Stimulated activated CD4-positive, alpha-beta T cell treated with anti-CD3 and anti-CD28 coated beads, TNF-alpha, amount 100 ng/mL, for 1 hour (primary cell): Measurements from ENCODE around the gene FAM25G.
"Not testable (repeated sequence)": the region's sequence is repeated elsewhere in the genome, so short reads cannot be mapped to it uniquely, and the experiment has no call there.

Experiments used
- DNase-seq, 3 donors: peaks; one replicate each; pipeline ENCODE4 v3.0.0-alpha.2; 2020; ENCODE audit warnings: low read depth in 3 of 3, low spot score in 1 of 3

FAM25G gene

DNA sequence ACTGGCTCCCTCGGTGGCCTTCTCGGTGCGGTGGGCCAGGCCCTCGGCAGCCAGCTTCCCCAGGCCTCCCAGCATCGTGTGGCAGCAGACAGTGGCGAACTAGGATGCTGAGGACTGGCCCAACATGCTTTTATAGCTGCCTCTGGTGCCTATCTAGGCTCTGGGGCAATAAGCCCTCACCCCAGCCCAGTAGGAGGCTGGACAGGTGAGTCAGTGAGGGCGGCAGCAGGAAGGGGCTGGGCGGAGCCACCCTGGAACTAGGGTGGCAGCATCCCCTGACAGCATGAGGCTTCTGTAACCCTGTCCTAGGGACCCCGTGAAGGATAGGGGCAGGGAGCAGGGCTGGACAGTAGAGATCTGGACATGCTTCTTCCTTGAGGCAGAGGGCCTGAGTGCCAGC lies at the start of gene FAM25G:
Gene FAM25G, minus strand, starts transcription at position 101 of the 400 bp plus-strand sequence. Its CDS starts 26 bp downstream, at position 75.
- not testable (repeated sequence) for DNase-seq

GRCh38 chr10:47536430-47536829 lies 44.9 kb upstream of the FAM25G start:
- not testable (repeated sequence) for DNase-seq

DNA sequence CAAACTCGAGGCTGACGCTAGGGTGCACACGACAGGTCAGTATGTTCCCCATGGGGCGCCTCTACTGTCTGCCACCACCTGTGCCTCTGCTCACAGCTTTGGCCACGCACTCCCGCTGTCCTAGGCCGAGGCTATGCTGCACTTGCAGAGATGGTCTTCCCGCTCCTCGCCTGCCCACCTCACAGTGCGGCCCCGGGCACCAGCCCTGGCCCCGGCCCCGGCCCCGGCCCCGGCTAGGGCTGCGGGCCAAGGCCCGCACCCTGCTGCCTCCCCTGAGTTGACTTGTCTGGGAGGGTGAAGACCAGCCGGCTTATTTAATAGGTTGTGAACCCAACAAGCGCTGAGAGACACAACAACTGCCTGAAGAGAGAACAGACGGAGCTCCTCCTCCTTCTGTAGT lies 32.0 kb upstream of the FAM25G start, which contains the start of gene AGAP9:
Gene AGAP9, minus strand, starts transcription at position 164 of the 400 bp plus-strand sequence. Its CDS starts 112 bp downstream, at position 52.
- not testable (repeated sequence) for DNase-seq

DNA sequence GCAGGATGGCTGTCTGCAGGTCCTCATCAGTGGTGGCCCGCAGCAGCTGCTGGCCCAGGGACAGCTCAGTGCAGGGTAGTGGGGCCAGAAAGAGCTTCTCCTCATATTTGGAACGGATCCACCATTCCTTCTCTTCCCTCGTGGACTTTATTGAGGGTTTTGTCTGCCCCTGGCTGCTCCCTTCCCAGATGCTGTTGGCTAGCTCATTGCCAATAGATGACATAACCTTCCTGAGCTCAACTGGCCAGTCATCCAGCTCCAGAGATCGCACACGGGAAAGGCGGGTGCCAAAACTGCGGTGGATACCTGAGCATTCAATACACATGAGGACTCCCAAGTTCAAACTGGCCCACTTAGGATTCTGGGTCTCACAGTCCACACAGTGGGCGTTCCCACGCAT lies 10.8 kb upstream of the FAM25G start:
- DNase-seq = not testable (repeated sequence)

DNA sequence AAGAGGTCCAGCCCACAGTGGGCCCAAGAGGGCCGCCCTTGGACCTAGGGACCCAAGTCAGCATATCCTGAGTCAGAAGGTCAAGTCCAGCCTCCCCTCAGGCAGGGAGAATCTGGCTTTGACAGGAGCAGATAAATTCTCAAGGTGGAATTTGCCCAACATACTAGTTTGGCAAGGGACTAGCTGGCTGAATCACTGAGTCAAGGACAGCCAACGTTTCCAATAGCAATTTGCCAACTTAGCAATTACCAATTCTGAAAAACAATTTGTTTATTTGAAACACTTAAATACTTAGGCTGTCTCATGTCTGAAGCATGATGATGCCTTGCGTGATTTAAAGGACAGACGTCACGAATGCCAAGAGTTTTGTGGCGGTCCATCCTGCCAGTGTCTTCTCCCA lies 2.7 kb upstream of the FAM25G start:
- DNase-seq = not testable (repeated sequence)

DNA sequence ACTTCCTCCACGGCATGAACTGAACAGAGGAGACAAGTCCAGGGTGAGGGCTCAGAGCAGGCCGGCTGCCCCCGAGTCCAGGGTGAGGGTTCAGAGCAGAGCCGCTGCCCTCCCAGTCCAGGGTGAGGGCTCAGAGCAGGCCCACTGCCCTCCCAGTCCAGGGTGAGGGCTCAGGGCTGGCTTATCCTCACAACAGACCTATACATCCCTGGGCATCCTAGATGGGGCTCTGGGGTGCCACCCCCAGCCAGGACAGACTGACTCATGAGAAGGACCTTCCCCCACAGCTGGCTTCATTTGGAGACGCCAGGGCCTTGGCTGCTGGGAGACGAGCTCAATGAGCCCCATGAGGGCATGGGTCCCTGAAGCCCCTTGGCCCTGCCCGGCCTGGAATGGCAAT lies 1.9 kb downstream of the FAM25G start:
- not testable (repeated sequence) for DNase-seq

- DNase-seq = not testable (repeated sequence)
Observed at GRCh38 chr10:47485943-47486342, 5.6 kb downstream of the FAM25G start.

DNA sequence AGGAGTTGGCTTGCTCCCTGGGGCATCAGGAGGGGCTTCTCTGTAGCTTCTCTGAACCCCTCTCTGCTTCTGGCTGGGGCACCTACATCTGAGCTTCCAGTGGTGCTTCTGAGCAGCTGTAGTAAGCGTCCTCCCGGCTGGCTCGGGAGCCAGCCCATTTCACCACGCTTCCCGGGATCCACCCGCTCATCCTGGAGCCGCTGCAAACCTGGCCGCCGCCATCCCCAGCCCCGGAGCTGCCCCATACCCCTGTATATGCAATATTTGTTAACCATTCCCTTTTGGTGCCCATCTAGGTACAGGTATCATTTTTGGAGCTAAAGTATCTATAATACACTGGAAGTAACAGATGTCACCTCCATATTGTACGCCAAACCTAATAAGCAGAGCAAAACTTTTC lies 6.7 kb downstream of the FAM25G start:
- not testable (repeated sequence) for DNase-seq

DNA sequence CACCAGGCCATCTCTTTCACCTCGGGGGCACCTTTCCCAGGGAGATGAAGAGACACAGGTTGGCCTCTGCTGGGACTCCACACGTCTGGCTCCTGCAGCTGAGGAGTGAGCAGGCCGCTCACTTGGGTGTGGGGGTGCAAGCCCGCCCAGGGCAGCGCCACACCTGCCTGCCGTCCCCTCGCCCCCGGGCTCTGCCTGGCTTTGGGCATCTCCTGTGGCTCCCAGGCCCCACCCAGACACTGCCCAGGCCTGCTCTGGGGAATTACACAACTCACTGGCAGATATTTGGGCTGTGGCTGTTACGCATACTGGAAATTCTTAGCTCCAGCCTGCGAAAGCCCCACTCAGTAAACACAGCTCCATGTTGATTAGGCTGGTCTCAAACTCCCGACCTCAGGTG lies 7.6 kb downstream of the FAM25G start, which contains the start of gene ANXA8:
Gene ANXA8, minus strand, starts transcription at position 193 of the 400 bp plus-strand sequence. Its CDS starts 182 bp downstream, at position 11.
- DNase-seq = not testable (repeated sequence)

DNA sequence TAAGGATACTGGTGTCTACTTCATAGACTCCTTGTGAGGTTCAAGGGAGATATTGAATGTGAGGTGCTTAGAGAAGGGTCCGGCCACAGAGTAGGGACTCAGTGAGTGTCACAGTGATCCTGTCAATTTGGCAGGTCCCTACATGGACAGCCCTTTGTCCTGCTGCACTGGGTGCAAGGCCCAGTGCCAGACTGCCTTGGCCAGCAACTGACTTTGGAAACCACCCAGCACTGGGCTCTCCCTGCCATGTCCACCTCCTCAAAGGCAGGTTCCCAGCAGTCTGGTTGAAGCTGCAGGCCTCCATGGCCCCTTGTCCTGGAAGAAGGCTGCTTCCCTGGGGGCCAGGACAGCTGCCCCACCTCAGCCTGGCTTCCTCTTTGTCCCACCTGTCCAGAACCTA lies 9.1 kb downstream of the FAM25G start:
- not testable (repeated sequence) for DNase-seq

DNA sequence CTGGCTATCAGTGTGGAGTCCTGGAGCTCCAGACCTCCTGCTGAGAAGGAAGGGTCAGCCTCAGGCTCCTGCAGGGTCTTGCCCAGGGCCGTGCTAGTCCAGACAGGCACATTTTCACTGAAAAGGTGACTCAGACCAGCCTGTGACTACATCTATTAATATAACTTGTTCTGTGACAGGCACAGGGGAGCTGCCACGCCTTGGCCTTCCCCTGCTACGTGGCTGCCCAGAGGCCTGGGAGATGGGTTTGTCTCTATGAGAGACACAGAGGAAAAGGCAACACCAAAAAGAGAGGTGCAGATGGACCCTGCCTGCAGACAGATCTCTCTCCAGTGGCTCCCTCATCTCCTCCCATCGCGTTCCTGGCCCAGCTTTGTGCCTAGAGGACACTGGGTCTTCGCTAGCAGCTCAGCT lies 9.7 kb downstream of the FAM25G start:
- not testable (repeated sequence) for DNase-seq

- not testable (repeated sequence) for DNase-seq
Observed at GRCh38 chr10:47481182-47481766, 10.2 kb downstream of the FAM25G start.

DNA sequence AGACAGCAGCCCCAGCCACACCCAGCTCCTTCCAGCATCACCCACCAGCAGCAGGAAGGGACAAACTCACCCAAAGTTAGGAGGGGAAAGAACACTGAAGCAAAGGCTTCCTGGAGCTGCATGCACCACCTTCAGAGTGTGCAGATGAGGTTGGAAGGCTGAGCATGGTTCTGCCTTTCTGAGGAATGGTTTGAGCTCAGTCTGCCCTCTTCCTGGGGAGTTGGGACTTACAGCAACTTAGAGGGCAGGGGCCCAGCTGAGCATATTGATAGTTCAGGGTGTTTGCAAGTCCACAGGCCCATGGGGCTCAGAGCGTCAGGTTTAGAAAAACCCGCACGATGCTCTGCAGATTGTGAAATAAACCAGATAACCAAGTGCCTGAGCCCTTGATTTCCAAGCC lies 11.4 kb downstream of the FAM25G start:
- not testable (repeated sequence) for DNase-seq

DNA sequence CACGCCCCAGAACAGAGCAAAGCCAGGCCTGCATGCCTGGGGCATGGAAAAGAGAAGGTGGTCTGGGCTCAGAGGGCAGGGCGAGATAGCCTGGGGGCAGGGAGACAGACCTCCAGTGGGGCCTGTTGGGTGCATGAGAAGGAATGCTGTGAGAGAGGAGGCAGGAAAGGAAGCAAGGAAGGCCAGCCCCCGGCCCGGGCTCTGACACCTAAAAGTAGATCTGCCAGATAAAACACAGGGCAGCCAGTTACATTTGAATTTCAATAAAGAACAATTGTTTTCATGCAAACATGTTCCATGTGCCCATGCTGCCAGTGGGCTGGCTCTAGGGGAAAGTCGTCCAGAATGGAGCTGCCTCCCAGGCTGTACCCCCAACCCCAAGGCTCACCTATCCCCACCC lies 13.4 kb downstream of the FAM25G start:
- DNase-seq = not testable (repeated sequence)

- not testable (repeated sequence) for DNase-seq
Observed at GRCh38 chr10:47477078-47477477, 14.4 kb downstream of the FAM25G start.

DNA sequence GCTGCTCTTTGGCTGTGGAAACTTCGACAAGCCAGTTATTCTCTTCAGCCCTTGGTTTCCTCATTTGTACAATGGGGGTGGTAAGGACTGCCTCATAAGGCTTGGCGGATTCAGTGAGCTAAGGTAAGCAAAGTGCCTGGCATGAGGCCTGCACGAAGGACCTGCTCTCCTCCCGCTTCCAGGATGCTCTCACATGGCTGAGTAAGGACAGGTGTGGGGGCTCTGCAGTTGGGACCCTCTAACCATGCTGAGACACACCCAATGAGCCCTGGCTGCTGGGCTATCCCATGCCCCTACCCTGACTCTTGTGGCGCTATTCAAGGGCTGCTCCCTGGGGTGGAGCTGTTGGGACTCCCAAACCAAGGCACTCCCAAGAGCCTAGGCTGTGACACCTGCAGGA lies 16.4 kb downstream of the FAM25G start:
- DNase-seq = not testable (repeated sequence)

- DNase-seq = not testable (repeated sequence)
Observed at GRCh38 chr10:47473516-47473915, 18.0 kb downstream of the FAM25G start.

GRCh38 chr10:47472647-47473046 lies 18.9 kb downstream of the FAM25G start:
- not testable (repeated sequence) for DNase-seq

DNA sequence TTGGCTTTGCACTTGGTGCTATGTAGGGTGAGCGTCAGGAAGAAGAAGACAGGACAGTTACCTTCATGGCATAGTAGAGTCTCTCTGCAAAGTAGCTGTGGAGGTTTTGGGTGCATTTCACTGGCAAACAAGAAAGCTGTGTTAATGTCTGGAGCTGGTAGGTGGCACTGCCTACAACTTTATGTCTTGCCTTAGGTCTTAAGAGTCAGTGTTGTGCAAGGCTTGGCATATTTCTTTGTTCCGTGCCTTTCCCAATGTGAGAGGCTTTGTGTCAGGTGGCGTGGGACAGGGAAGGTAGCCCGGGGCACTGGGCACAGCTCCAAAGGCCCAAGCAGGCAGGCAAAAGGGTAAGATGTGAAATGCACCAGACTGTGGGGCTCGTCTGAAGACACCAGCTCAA lies 19.4 kb downstream of the FAM25G start:
- DNase-seq = not testable (repeated sequence)

GRCh38 chr10:47468731-47469528 lies 22.6 kb downstream of the FAM25G start:
- DNase-seq = not testable (repeated sequence)

GRCh38 chr10:47467957-47468356 lies 23.5 kb downstream of the FAM25G start:
- DNase-seq = not testable (repeated sequence)

GRCh38 chr10:47467458-47467857 lies 24.0 kb downstream of the FAM25G start:
- not testable (repeated sequence) for DNase-seq
